ENCODE data around the gene CEP83.

Gene CEP83

DNA sequence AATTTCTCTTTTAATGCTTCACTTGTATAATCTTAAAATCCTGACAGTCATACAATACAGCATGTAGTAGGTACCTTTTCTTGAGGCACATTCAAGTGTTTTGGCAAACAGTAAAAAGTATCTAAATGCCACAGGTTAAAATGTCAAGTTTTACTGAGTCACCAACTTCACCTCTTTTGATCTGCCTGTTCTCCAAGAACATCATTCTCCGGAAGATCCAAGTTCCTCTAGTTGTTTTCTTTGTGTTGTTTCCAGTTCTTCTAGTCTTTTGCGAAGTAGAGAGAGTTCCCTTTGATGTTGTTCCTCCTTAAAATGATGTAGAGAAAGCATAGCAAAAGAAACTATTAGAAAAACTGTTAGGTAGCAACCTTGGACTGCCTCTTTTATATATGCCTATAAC is 151.1 kb downstream of the CEP83 start:
- Histone ChIP-seq H3K36me3 (ENCODE audit: control insufficient read depth, insufficient read depth, low read length) (peaks cover 34% of the 10 kb centered on the region), H3K4me3 (ENCODE audit: extremely low read depth, insufficient read depth, low read length, poor library complexity, severe bottlenecking) (no peak overlapping the region), H3K4me1 (ENCODE audit: control insufficient read depth, insufficient read depth, low read length, poor library complexity, severe bottlenecking) (peaks cover 26% of the 10 kb centered on the region), H3K9me3 (ENCODE audit: control insufficient read depth, low read length) (no peaks in the 10 kb centered on the region), H3K27ac (ENCODE audit: low read depth, low read length, severe bottlenecking) (no peak overlapping the region)
- 100% methylated on average over 1 to 2 of the region's 2 CpGs for WGBS, 2 experiments (ENCODE audit: insufficient coverage in 2 of 2)

DNA sequence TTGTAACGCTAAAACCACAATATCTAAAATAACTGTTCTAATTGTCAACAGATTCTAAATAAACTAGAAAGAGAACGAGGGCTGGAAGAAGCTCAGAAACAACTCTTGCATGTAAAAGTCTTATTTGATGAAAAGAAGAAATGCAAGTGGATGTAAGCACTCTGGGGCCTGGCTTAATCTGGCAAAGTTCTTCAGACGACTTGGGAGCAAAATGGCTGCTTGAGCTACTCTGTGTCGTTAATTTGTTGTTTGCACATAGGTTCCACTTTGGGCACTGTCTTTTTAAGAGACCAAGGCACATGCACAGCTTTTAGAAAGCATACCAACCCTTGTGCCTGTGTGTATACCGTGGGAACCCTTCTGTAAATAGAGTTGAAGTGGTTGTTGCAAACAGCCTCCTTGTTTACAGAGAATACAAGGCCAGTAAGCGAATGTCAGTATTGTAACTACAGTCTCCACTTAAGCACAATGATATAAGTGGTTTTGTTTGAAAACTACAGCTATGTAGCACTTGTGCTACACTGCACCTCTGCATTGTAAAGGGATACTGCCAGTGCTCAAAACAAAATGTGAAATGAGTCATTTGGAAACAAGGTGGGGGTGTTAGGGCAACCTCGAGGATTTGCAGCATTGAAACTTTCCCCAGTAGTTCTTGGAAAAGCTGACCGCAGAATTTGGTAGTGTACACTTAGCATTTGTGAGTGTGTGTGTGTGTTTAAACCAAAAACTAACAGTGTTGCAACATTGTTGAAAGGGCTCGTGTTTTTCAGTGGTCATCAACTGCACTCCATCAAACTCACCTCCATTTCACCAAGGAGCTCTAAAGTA is 154.3 kb downstream of the CEP83 start:
- WGBS, 2 experiments (ENCODE audit: insufficient coverage in 2 of 2) = 50 to 70% methylated on average over 4 of the region's 9 CpGs
- peaks cover 43% of the 10 kb centered on the region for H3K4me1 ChIP-seq (ENCODE audit: control insufficient read depth, insufficient read depth, low read length, poor library complexity, severe bottlenecking)
- H3K27ac ChIP-seq (ENCODE audit: low read depth, low read length, severe bottlenecking) = peak overlapping the region; percentile 55
- H3K36me3 ChIP-seq (ENCODE audit: control insufficient read depth, insufficient read depth, low read length) = peaks cover 30% of the 10 kb centered on the region
- no peaks in the 10 kb centered on the region for H3K9me3 ChIP-seq (ENCODE audit: control insufficient read depth, low read length)
- no peak overlapping the region for H3K4me3 ChIP-seq (ENCODE audit: extremely low read depth, insufficient read depth, low read length, poor library complexity, severe bottlenecking)

DNA sequence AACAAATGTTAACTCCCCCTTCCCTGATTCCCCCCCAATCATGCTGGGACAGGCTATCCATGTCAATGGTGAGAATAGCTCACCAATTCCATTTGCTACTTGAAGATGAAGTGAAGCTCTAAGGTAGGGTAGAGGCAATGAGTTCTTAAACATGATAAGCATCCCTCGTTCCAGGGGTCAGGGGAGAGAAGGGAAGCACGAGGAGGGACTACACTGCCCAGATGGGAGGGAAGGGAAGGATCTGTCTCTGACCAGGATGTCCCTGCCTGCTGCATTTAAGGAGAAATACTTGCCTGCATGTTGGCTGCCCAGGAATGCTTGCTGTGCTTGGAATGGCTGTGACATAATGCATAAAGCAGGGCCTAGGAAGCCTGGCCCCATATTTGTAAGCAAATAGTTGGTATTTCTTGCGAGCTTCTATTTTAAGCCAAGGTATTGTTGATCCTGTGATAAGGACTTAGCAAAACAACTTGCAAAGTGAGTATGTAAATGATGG is 155.1 kb downstream of the CEP83 start:
- H3K36me3 ChIP-seq (ENCODE audit: control insufficient read depth, insufficient read depth, low read length) = peaks cover 35% of the 10 kb centered on the region
- H3K4me3 ChIP-seq (ENCODE audit: extremely low read depth, insufficient read depth, low read length, poor library complexity, severe bottlenecking) = no peak overlapping the region
- H3K9me3 ChIP-seq (ENCODE audit: control insufficient read depth, low read length) = no peaks in the 10 kb centered on the region
- H3K27ac ChIP-seq (ENCODE audit: low read depth, low read length, severe bottlenecking) = peak overlapping the region; percentile 55
- peaks cover 43% of the 10 kb centered on the region for H3K4me1 ChIP-seq (ENCODE audit: control insufficient read depth, insufficient read depth, low read length, poor library complexity, severe bottlenecking)
- 36 to 42% methylated on average over 2 to 3 of the region's 3 CpGs for WGBS, 2 experiments (ENCODE audit: insufficient coverage in 2 of 2)

DNA sequence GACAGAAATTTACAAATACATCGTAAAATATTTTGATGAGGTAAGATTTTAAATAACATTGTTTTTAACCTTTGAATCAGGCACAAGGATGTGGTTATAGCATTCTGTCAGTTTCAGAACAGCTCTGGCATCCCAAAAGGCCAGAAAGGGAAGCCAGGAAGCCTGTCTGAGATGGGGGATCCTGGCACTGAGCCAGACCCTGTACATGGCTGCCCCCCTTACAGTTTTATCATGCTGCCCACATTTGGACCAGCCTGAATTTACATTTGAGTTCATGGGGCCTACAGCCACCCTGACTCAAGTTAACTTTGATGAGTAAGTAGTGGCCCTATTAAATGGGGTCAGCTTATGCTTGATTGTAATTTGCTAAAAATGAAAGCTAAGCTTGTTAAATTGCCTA is 155.7 kb downstream of the CEP83 start:
- H3K4me1 ChIP-seq (ENCODE audit: control insufficient read depth, insufficient read depth, low read length, poor library complexity, severe bottlenecking) = peaks cover 43% of the 10 kb centered on the region
- peaks cover 37% of the 10 kb centered on the region for H3K36me3 ChIP-seq (ENCODE audit: control insufficient read depth, insufficient read depth, low read length)
- no peak overlapping the region for H3K4me3 ChIP-seq (ENCODE audit: extremely low read depth, insufficient read depth, low read length, poor library complexity, severe bottlenecking)
- no peaks in the 10 kb centered on the region for H3K9me3 ChIP-seq (ENCODE audit: control insufficient read depth, low read length)
- peak overlapping the region; percentile 55 for H3K27ac ChIP-seq (ENCODE audit: low read depth, low read length, severe bottlenecking)
- 100% methylated on average over 1 of the region's 1 CpG; no CpG with 5 or more reads in 1 of the 2 experiments for WGBS, 2 experiments (ENCODE audit: insufficient coverage in 2 of 2)

DNA sequence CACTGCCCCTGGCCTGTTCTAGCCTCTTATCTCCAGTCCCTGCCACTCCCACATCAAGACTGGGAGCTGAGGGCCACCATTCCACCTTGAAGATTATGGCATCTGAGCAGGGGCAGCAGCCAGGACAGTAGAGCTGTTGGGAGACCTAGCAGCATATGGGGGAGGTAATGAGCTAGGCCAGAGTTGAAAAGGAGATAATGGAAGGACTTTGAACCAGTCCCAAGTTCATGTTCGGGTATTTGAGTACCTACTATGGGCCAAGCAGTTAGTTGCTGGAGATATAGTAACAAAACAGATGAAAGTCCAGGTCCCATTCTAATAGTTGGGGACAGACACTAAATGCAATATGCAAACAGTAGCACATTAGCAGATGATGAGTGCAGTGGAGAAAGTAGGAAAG is 159.8 kb downstream of the CEP83 start:
- 80 to 90% methylated on average over 1 of the region's 1 CpG for WGBS, 2 experiments (ENCODE audit: insufficient coverage in 2 of 2)
- H3K27ac ChIP-seq (ENCODE audit: low read depth, low read length, severe bottlenecking) = no peak overlapping the region
- peaks cover 39% of the 10 kb centered on the region for H3K4me1 ChIP-seq (ENCODE audit: control insufficient read depth, insufficient read depth, low read length, poor library complexity, severe bottlenecking)
- H3K4me3 ChIP-seq (ENCODE audit: extremely low read depth, insufficient read depth, low read length, poor library complexity, severe bottlenecking) = no peak overlapping the region
- no peaks in the 10 kb centered on the region for H3K9me3 ChIP-seq (ENCODE audit: control insufficient read depth, low read length)
- peaks cover 33% of the 10 kb centered on the region for H3K36me3 ChIP-seq (ENCODE audit: control insufficient read depth, insufficient read depth, low read length)

DNA sequence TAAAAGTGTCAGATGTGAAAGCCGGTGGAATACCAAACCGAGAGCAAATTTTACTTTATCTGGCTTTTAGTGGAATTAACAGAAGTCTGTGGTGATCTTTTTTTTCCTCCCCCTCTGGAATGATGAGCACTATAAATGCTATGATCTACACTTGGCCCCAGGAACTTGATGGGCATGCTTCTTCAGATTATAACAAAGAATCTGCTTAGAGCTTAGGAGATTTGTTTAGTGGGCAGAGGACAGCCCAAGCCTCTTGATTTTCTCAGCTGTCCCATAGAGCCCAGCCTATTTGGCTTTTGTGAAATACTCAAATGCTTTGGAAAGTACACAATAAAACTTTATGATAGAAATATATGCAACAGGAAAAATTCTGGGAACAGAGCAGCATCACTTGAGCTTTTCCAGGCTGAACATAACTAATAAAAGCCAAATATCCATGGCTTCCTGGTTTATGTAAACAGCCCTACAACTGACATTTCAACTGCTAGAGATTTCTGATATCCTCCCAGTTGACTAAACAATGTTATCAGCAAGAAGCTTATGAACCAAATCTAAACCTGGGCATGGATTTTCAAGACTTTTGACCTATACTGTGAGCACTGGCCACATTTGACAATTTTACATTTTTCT is 161.7 kb downstream of the CEP83 start:
- Histone ChIP-seq H3K9me3 (ENCODE audit: control insufficient read depth, low read length) (no peaks in the 10 kb centered on the region), H3K4me3 (ENCODE audit: extremely low read depth, insufficient read depth, low read length, poor library complexity, severe bottlenecking) (no peak overlapping the region), H3K27ac (ENCODE audit: low read depth, low read length, severe bottlenecking) (peak overlapping the region; percentile 5), H3K4me1 (ENCODE audit: control insufficient read depth, insufficient read depth, low read length, poor library complexity, severe bottlenecking) (peaks cover 25% of the 10 kb centered on the region), H3K36me3 (ENCODE audit: control insufficient read depth, insufficient read depth, low read length) (peaks cover 33% of the 10 kb centered on the region)
- 92% methylated on average over 2 of the region's 2 CpGs; no CpG with 5 or more reads in 1 of the 2 experiments for WGBS, 2 experiments (ENCODE audit: insufficient coverage in 2 of 2)

DNA sequence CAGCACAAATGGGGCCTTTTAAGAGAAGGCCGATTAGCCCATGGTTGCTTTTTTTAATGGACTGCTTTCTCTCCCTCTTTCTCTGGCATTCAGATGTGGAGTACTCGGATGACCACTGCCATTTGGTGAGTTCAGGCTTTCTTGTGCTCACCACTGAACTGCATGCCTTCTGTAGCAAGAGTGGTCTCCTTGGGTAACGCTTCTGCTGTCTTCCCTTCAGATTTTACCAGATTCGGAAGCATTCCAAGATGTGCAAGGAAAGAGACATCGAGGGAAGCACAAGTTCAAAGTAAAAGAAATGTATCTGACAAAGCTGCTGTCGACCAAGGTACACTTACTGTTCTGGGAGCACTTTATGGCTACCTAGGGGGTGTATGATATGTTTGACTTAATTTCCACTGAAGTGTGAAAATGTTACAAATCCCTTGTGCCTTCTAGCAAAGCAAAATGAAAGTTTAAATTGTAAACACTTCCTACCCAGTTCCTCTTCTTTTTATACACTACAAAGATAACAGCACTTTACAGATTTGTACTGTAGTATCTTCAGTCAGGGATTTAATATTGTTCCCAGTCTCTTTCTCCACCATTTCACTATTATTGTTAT is 162.5 kb downstream of the CEP83 start:
- Histone ChIP-seq H3K36me3 (ENCODE audit: control insufficient read depth, insufficient read depth, low read length) (peaks cover 26% of the 10 kb centered on the region), H3K4me3 (ENCODE audit: extremely low read depth, insufficient read depth, low read length, poor library complexity, severe bottlenecking) (no peak overlapping the region), H3K27ac (ENCODE audit: low read depth, low read length, severe bottlenecking) (no peak overlapping the region), H3K4me1 (ENCODE audit: control insufficient read depth, insufficient read depth, low read length, poor library complexity, severe bottlenecking) (peaks cover 25% of the 10 kb centered on the region), H3K9me3 (ENCODE audit: control insufficient read depth, low read length) (no peaks in the 10 kb centered on the region)
- 95 to 98% methylated on average over 6 of the region's 6 CpGs for WGBS, 2 experiments (ENCODE audit: insufficient coverage in 2 of 2)

DNA sequence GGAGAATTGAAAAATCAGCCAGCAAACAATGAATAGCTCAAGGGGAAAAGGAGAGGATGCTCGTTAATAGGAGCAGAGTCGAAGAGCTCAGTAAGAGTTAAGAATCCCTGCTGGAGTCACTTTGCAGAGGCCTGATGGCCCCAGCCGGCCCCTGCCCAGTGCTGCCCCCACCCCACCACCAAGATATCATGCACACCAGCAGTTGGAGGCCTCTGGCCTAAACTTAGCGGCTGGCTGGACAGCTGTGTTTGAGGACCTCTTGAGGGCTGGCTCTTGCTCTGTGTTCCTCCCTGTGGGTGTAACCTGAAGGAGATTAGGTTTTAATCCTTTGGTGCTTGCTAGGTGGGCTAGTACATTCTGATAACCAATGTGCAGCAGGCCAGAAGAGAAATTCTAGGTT is 169.3 kb downstream of the CEP83 start:
- Histone ChIP-seq H3K36me3 (ENCODE audit: control insufficient read depth, insufficient read depth, low read length) (peaks cover 7% of the 10 kb centered on the region), H3K27ac (ENCODE audit: low read depth, low read length, severe bottlenecking) (peak overlapping the region; percentile 78), H3K4me3 (ENCODE audit: extremely low read depth, insufficient read depth, low read length, poor library complexity, severe bottlenecking) (no peak overlapping the region), H3K9me3 (ENCODE audit: control insufficient read depth, low read length) (no peaks in the 10 kb centered on the region), H3K4me1 (ENCODE audit: control insufficient read depth, insufficient read depth, low read length, poor library complexity, severe bottlenecking) (peaks cover 26% of the 10 kb centered on the region)
- 55 to 71% methylated on average over 4 of the region's 4 CpGs for WGBS, 2 experiments (ENCODE audit: insufficient coverage in 2 of 2)

DNA sequence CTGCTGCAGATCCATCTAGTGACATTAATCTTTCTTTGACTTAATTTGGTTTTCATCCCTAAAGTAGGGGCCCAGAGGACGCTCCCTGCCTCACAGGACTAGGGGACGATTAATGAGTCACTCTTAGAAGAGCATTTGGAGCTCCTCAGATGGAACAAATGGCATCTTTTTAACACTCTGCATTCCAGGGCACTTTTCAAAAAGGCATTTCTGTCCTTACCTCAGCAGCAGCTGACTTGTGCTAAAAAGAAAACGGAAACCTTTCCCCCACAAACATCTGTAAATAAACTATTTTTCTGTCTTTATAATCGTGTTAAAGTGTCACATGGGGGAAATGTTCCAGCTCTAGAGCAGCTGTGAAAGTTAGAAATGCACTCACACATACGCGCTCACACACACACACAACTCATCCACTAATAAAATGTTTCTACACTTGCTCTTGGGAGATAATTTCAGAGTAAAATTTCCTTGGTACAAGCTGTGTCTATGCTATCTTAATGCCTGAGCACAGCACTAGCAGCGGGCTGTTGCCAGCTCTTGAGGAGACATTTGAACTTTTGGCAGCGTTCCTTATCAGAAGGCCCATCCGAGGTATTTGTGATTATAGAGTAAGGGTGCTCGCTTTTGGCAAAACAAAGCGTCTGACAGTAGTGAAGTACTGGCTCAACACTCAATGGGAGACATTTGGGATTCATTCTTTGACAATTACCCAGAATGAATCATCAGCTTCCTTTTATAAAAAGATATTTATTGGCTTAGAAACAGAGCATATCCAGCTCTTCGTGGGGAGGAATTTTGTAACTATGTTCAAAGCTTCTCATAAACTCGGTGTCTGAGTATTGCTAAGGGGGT is 170.0 kb downstream of the CEP83 start:
- Histone ChIP-seq H3K27ac (ENCODE audit: low read depth, low read length, severe bottlenecking) (peak overlapping the region; percentile 78), H3K4me1 (ENCODE audit: control insufficient read depth, insufficient read depth, low read length, poor library complexity, severe bottlenecking) (peaks cover 26% of the 10 kb centered on the region), H3K4me3 (ENCODE audit: extremely low read depth, insufficient read depth, low read length, poor library complexity, severe bottlenecking) (no peak overlapping the region), H3K9me3 (ENCODE audit: control insufficient read depth, low read length) (no peaks in the 10 kb centered on the region), H3K36me3 (ENCODE audit: control insufficient read depth, insufficient read depth, low read length) (peaks cover 3% of the 10 kb centered on the region)
- 68 to 70% methylated on average over 8 of the region's 13 CpGs for WGBS, 2 experiments (ENCODE audit: insufficient coverage in 2 of 2)

DNA sequence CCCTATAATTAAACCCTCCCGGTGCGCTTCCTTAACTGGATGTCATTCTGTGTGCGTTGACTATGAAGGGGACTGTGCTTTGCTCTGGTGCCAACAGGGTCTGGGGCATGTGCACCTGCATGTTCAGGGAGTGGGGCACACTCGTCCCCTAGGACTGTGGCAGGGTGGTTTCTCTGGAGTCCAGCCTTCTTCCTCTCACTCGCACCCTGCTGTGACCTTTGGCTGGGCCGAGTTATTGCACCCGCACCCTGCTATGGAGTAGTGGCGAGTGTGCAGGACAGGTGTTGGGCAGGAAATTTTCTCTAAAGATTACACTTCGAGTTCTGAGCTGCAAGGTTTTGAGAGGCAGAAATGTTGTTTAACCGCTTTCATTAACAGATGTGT is 172.4 kb downstream of the CEP83 start:
- no peak overlapping the region for H3K4me3 ChIP-seq (ENCODE audit: extremely low read depth, insufficient read depth, low read length, poor library complexity, severe bottlenecking)
- no peaks in the 10 kb centered on the region for H3K9me3 ChIP-seq (ENCODE audit: control insufficient read depth, low read length)
- 89 to 92% methylated on average over 3 to 4 of the region's 10 CpGs for WGBS, 2 experiments (ENCODE audit: insufficient coverage in 2 of 2)
- no peak overlapping the region for H3K27ac ChIP-seq (ENCODE audit: low read depth, low read length, severe bottlenecking)
- peaks cover 3% of the 10 kb centered on the region for H3K36me3 ChIP-seq (ENCODE audit: control insufficient read depth, insufficient read depth, low read length)
- H3K4me1 ChIP-seq (ENCODE audit: control insufficient read depth, insufficient read depth, low read length, poor library complexity, severe bottlenecking) = peaks cover 35% of the 10 kb centered on the region

Data from mesodermal cell (in vitro differentiated cells).